Fibroblast of lung (primary cell): ENCODE results near the gene GABPB1.

Source experiments
- CTCF ChIP-seq, 2 donors: IDR thresholded peaks in 1 of 2; conservative IDR thresholded peaks in 1 of 2; 1 replicate in 1 of 2; 2 replicates in 1 of 2; pipeline ENCODE4 v1.5.1; 2011 to 2012; ENCODE audit warnings: low read length in 2 of 2, control low read depth in 1 of 2, inconsistent platforms in 1 of 2, low read depth in 1 of 2, mild to moderate bottlenecking in 1 of 2
- EZH2 ChIP-seq: IDR thresholded peaks from 2 replicates; pipeline ENCODE4 v1.5.1; 2012; ENCODE audit warnings: low read length, control low read depth, mild to moderate bottlenecking; ENCODE audit errors: missing control alignments

GRCh38 chr15:50365971-50366370 lies 11.0 kb upstream of the GABPB1 start:
- TF ChIP-seq EZH2: no peak
- TF ChIP-seq CTCF (conservative IDR thresholded peaks at IDR 0.05 in 1 of 2, IDR thresholded peaks at IDR 0.05 in 1 of 2; ENCODE audit: low read depth in 1 of 2, low read length in 2 of 2): no peak
